Natural killer cell treated with Interleukin-12 subunit alpha and Interleukin-12 subunit beta and Interleukin-15 and Interleukin-18, amount 100 ng/mL, for 72 hours (primary cell): ENCODE data around the gene DESI1. TPM values are rescaled to one million over a fixed set of nuclear protein-coding genes. Genes with fewer than 3 reads are reported as not detected.
"Not testable (repeated sequence)": the region's sequence is repeated elsewhere in the genome, so short reads cannot be mapped to it uniquely, and the experiment has no call there.

Experiments
- ATAC-seq, 2 donors: fragments of 150-1000 bp; cut with Tn5 transposase in 1 of 2; sonication (Bioruptor Pico), chemical (Tn5 transposase) in 1 of 2; 2 replicates each; pipeline ENCODE4 v1.10.0; 2021
- DNase-seq: peaks from one replicate; pipeline ENCODE4 v3.0.0; 2022; ENCODE audit warnings: low spot score
- H3K27ac Mint-ChIP-seq, 2 donors: 1 replicate in 1 of 2; 2 replicates in 1 of 2; pipeline ENCODE4 v1.8.0; 2022; ENCODE audit warnings: mixed read lengths in 2 of 2, mild to moderate bottlenecking in 1 of 2, moderate library complexity in 1 of 2
- H3K27me3 Mint-ChIP-seq, 2 donors: 1 replicate in 1 of 2; 2 replicates in 1 of 2; pipeline ENCODE4 v1.8.0; 2022; ENCODE audit warnings: mixed read lengths in 2 of 2
- H3K36me3 Mint-ChIP-seq: one replicate; pipeline ENCODE4 v1.8.0; 2022; ENCODE audit warnings: mixed read lengths
- H3K4me1 Mint-ChIP-seq, 2 donors: 1 replicate in 1 of 2; 2 replicates in 1 of 2; pipeline ENCODE4 v1.8.0; 2022; ENCODE audit warnings: low read depth in 2 of 2, mixed read lengths in 2 of 2, mild to moderate bottlenecking in 1 of 2
- H3K4me3 Mint-ChIP-seq: one replicate; pipeline ENCODE4 v1.8.0; 2022; ENCODE audit warnings: mixed read lengths
- H3K9me3 Mint-ChIP-seq: 2 replicates; pipeline ENCODE4 v1.8.0; 2022; ENCODE audit warnings: mixed read lengths
- total RNA-seq, 2 donors: library from RNA; stranded (reverse); gene quantifications; one replicate each; pipeline ENCODE4 v1.2.3, GENCODE V29; 2022

Gene DESI1
- total RNA-seq, 2 donors from 2014 or later = 54.2 to 120 TPM

GRCh38 chr22:41593336-41593960, 27.4 kb downstream of the DESI1 start:
- not testable (repeated sequence) for ATAC-seq, H3K4me1 Mint-ChIP-seq, H3K27ac Mint-ChIP-seq, H3K27me3 Mint-ChIP-seq, H3K36me3 Mint-ChIP-seq, DNase-seq, H3K4me3 Mint-ChIP-seq, H3K9me3 Mint-ChIP-seq

GRCh38 chr22:41589391-41590241, 31.2 kb downstream of the DESI1 start, which contains the start of gene PMM1:
PMM1 (minus strand) TSS chr22:41589840; CDS start chr22:41589805, 35 bp downstream.
- Mint-ChIP-seq H3K9me3 (no peaks in the 10 kb centered on the region), H3K27me3 (no peaks in the 10 kb centered on the region), H3K36me3 (no peaks in the 10 kb centered on the region), H3K27ac (peak within 1 kb of the TSS; percentile 71 to 74), H3K4me3 (peak within 1 kb of the TSS; percentile 93), H3K4me1 (peaks cover 0 to 4% of the 10 kb centered on the region in 2 donors)
- peak; percentile 100 for DNase-seq
- peak; percentile 99 for ATAC-seq

GRCh38 chr22:41587347-41587723, 33.5 kb downstream of the DESI1 start:
- H3K36me3 Mint-ChIP-seq = peaks cover 3% of the 10 kb centered on the region
- no peak overlapping the region for H3K4me3 Mint-ChIP-seq
- no peaks in the 10 kb centered on the region for H3K27me3 Mint-ChIP-seq
- DNase-seq (no peak), ATAC-seq (no peak)
- no peaks in the 10 kb centered on the region for H3K9me3 Mint-ChIP-seq
- peaks cover 0 to 7% of the 10 kb centered on the region in 2 donors for H3K4me1 Mint-ChIP-seq
- H3K27ac Mint-ChIP-seq = no peak overlapping the region

- no peak overlapping the region for H3K4me3 Mint-ChIP-seq
- no peak overlapping the region for H3K27ac Mint-ChIP-seq
- H3K27me3 Mint-ChIP-seq = no peaks in the 10 kb centered on the region
- peaks cover 6% of the 10 kb centered on the region for H3K36me3 Mint-ChIP-seq
- H3K4me1 Mint-ChIP-seq = peaks cover 0 to 7% of the 10 kb centered on the region in 2 donors
- ATAC-seq (no peak), DNase-seq (no peak)
- H3K9me3 Mint-ChIP-seq = no peaks in the 10 kb centered on the region
Observed at GRCh38 chr22:41585898-41586297, 34.9 kb downstream of the DESI1 start.

- Mint-ChIP-seq H3K27ac (no peak overlapping the region), H3K27me3 (no peaks in the 10 kb centered on the region), H3K4me3 (no peak overlapping the region), H3K36me3 (peaks cover 6% of the 10 kb centered on the region), H3K4me1 (peaks cover 0 to 7% of the 10 kb centered on the region in 2 donors), H3K9me3 (no peaks in the 10 kb centered on the region)
- DNase-seq (no peak), ATAC-seq (no peak)
Observed at GRCh38 chr22:41584881-41585280, 36.0 kb downstream of the DESI1 start.

DNA sequence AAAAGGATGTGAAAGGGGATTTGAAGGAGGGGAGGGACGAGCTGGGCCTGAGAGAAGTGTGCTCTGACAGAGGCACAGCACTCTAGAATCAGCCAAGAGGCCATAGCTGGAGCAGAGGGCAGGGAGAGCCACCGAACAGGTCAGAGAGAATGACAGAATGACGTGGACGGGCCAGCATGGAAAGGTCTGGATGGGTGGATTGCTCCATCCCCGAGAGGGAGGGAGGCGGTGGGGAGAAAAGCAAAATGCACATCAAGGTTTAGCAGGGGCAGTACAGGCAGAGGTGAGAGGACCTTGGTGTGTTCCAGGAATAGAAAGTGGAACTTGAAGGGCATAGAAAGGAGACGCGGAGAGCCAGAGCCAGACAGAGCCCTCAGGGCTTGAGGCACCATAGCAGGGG, 38.1 kb downstream of the DESI1 start:
- no peak overlapping the region for H3K4me3 Mint-ChIP-seq
- H3K4me1 Mint-ChIP-seq = peaks cover 0 to 3% of the 10 kb centered on the region in 2 donors
- ATAC-seq = no peak
- H3K9me3 Mint-ChIP-seq = no peaks in the 10 kb centered on the region
- H3K27ac Mint-ChIP-seq = no peak overlapping the region
- no peaks in the 10 kb centered on the region for H3K27me3 Mint-ChIP-seq
- peaks cover 6% of the 10 kb centered on the region for H3K36me3 Mint-ChIP-seq
- no peak for DNase-seq

DNA sequence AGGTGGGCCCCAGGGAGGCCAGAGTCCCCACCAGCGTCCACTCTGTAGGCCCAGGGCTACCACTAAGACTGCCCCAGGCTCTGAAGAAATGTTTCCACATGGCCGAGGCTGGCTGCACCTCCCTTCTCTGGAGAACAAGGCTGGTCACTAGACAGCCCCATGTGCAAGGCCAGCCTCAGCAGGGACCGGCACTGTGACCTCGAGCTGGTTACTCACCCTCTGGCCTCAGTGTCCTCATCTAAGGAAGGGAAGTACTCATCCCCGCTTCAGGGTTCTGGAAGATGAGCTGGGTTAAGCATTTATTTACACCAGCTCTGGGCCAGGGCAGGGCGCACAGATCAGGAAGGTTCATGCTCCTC, 40.9 kb downstream of the DESI1 start:
- Mint-ChIP-seq H3K9me3 (no peaks in the 10 kb centered on the region), H3K27ac (no peak overlapping the region)

GRCh38 chr22:41579297-41579996, 41.4 kb downstream of the DESI1 start:
- ATAC-seq = no peak
- no peak for DNase-seq
- Mint-ChIP-seq H3K27me3 (no peaks in the 10 kb centered on the region), H3K9me3 (no peaks in the 10 kb centered on the region), H3K36me3 (peaks cover 6% of the 10 kb centered on the region), H3K4me3 (no peak overlapping the region), H3K4me1 (peaks cover 0 to 3% of the 10 kb centered on the region in 2 donors), H3K27ac (no peak overlapping the region)

More for the DNA sequence above, 40.9 kb downstream of the DESI1 start:
- no peak for ATAC-seq
- peaks cover 0 to 3% of the 10 kb centered on the region in 2 donors for H3K4me1 Mint-ChIP-seq
- H3K4me3 Mint-ChIP-seq = no peak overlapping the region
- no peaks in the 10 kb centered on the region for H3K27me3 Mint-ChIP-seq
- no peak for DNase-seq
- H3K36me3 Mint-ChIP-seq = peaks cover 6% of the 10 kb centered on the region

GRCh38 chr22:41578818-41579217, 42.0 kb downstream of the DESI1 start:
- no peaks in the 10 kb centered on the region for H3K9me3 Mint-ChIP-seq
- peaks cover 0 to 3% of the 10 kb centered on the region in 2 donors for H3K4me1 Mint-ChIP-seq
- H3K27me3 Mint-ChIP-seq = no peaks in the 10 kb centered on the region
- DNase-seq = no peak
- H3K36me3 Mint-ChIP-seq = peaks cover 6% of the 10 kb centered on the region
- ATAC-seq = no peak
- no peak overlapping the region for H3K4me3 Mint-ChIP-seq
- H3K27ac Mint-ChIP-seq = no peak overlapping the region

DNA sequence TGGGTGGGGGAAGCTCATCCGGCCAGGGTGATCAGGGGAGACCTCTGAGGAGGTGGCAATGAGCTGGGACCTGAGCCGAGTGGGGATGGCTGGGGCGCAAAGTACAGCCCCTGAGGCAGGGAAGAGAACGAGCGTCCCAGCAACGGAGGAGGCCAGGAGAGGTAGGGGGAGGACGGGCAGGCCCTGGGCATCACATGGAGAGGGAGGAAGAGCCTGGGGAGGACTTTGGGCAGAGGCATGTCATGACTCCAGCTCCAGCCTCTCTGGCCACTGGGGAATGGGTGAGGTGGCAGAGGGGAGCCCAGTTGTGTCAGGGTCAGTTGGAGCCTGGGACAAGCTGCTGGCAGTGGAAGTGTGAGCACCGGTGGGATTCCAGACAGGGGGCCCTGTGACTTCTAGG, 42.7 kb downstream of the DESI1 start:
- no peak overlapping the region for H3K27ac Mint-ChIP-seq
- H3K4me3 Mint-ChIP-seq = no peak overlapping the region
- H3K27me3 Mint-ChIP-seq = no peaks in the 10 kb centered on the region
- peaks cover 6% of the 10 kb centered on the region for H3K36me3 Mint-ChIP-seq
- DNase-seq (no peak), ATAC-seq (no peak)
- no peaks in the 10 kb centered on the region for H3K9me3 Mint-ChIP-seq
- no peaks in the 10 kb centered on the region for H3K4me1 Mint-ChIP-seq

GRCh38 chr22:41576877-41577276, 44.0 kb downstream of the DESI1 start:
- ATAC-seq (no peak), DNase-seq (no peak)
- no peak overlapping the region for H3K4me3 Mint-ChIP-seq
- H3K9me3 Mint-ChIP-seq = no peaks in the 10 kb centered on the region
- no peaks in the 10 kb centered on the region for H3K4me1 Mint-ChIP-seq
- no peaks in the 10 kb centered on the region for H3K27me3 Mint-ChIP-seq
- no peak overlapping the region for H3K27ac Mint-ChIP-seq
- H3K36me3 Mint-ChIP-seq = no peaks in the 10 kb centered on the region

- Mint-ChIP-seq H3K36me3 (no peaks in the 10 kb centered on the region), H3K4me3 (no peak overlapping the region), H3K9me3 (no peaks in the 10 kb centered on the region), H3K27ac (no peak overlapping the region), H3K27me3 (no peaks in the 10 kb centered on the region), H3K4me1 (no peaks in the 10 kb centered on the region)
- ATAC-seq (no peak), DNase-seq (no peak)
Observed at GRCh38 chr22:41575533-41575932, 45.3 kb downstream of the DESI1 start.

DNA sequence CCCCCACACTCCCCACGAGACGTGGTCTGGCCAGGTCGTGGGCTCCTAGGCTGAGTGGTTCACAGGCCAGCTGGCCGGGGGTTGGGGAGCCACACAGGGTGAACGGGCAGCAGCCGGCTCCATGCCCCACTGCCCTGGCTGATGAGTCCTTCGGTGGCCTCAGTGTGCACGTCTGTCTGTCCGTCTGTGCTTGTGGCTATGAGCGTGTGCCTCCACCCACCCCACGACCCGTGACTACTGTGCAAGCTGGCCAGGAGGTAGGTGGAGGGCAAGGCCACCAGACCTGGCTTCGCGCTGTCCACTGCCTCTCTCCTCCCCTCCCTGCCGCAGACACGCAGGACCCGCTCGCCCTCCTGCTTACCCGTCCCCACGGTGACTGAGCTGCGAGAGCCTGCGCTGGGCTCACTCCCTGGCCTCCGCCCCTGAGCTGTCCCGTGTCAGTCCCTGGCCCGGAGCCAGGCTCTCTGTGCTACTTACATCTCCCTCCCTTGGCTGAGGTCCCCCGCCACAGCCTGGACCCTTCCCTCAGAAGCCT, 45.9 kb downstream of the DESI1 start:
- ATAC-seq (no peak), DNase-seq (no peak)
- Mint-ChIP-seq H3K36me3 (no peaks in the 10 kb centered on the region), H3K4me1 (no peaks in the 10 kb centered on the region), H3K4me3 (no peak overlapping the region), H3K27me3 (no peaks in the 10 kb centered on the region), H3K27ac (no peak overlapping the region), H3K9me3 (no peaks in the 10 kb centered on the region)

- ATAC-seq (no peak), DNase-seq (no peak)
- Mint-ChIP-seq H3K4me1 (no peaks in the 10 kb centered on the region), H3K36me3 (no peaks in the 10 kb centered on the region), H3K27ac (no peak overlapping the region), H3K9me3 (no peaks in the 10 kb centered on the region), H3K4me3 (no peak overlapping the region), H3K27me3 (no peaks in the 10 kb centered on the region)
Observed at GRCh38 chr22:41573677-41574076, 47.2 kb downstream of the DESI1 start.
